Spleen (tissue), 11 donors: Measurements from ENCODE around the gene BET1L. TPM values are rescaled to one million over a fixed set of nuclear protein-coding genes. Genes with fewer than 3 reads are reported as not detected.

Experiments
- DNase-seq: peaks from one replicate; pipeline ENCODE4 v3.0.0-alpha.2; 2020
- H3K27ac ChIP-seq, 8 donors: fragments of 200-600 bp; sonication (generic) in 7 of 8; 1 replicate in 4 of 8; 2 replicates in 4 of 8; pipeline versions ENCODE4 v1.5.0 to v1.8.0; 2016 to 2021; ENCODE audit warnings: inconsistent platforms in 4 of 8, mild to moderate bottlenecking in 4 of 8, moderate library complexity in 1 of 8
- H3K27me3 ChIP-seq, 7 donors: fragments of 200-600 bp; sonication (generic) in 6 of 7; replicated peaks in 1 of 7; 1 replicate in 4 of 7; 2 replicates in 3 of 7; pipeline versions ENCODE4 v1.5.0 to v1.8.0; 2016 to 2021; ENCODE audit warnings: inconsistent platforms in 3 of 7, mild to moderate bottlenecking in 1 of 7
- H3K36me3 ChIP-seq, 6 donors: fragments of 200-600 bp; sonication (generic) in 5 of 6; 1 replicate in 4 of 6; 2 replicates in 2 of 6; pipeline versions ENCODE4 v1.5.0 to v1.8.0; 2016 to 2021; ENCODE audit warnings: inconsistent platforms in 2 of 6
- H3K4me1 ChIP-seq, 6 donors: fragments of 200-600 bp; sonication (generic) in 5 of 6; 1 replicate in 3 of 6; 2 replicates in 3 of 6; pipeline versions ENCODE4 v1.5.0 to v1.8.0; 2016 to 2021; ENCODE audit warnings: inconsistent platforms in 3 of 6
- H3K4me3 ChIP-seq, 8 donors: fragments of 200-600 bp; sonication (generic) in 7 of 8; 1 replicate in 4 of 8; 2 replicates in 4 of 8; pipeline versions ENCODE4 v1.5.0 to v1.8.0; 2016 to 2021; ENCODE audit warnings: inconsistent platforms in 4 of 8, mild to moderate bottlenecking in 4 of 8, moderate library complexity in 2 of 8
- H3K9me3 ChIP-seq, 8 donors: fragments of 200-600 bp; sonication (generic) in 7 of 8; 1 replicate in 4 of 8; 2 replicates in 4 of 8; pipeline versions ENCODE4 v1.5.0 to v1.8.0; 2016 to 2021; ENCODE audit warnings: inconsistent platforms in 4 of 8
- POLR2A ChIP-seq, 3 donors: fragments of 450-650 bp; IDR thresholded peaks; one replicate each; pipeline ENCODE4 v1.5.1; 2017; ENCODE audit warnings: antibody characterized with exemption in 3 of 3, mild to moderate bottlenecking in 1 of 3
- POLR2AphosphoS5 ChIP-seq, 3 donors: sonication (generic); formaldehyde crosslinking; IDR thresholded peaks; one replicate each; pipeline ENCODE4 v1.5.1; 2017; ENCODE audit warnings: antibody characterized with exemption in 3 of 3
- WGBS, 5 donors: extraction: QIAGEN DNeasy Blood & Tissue Kit in 3 of 5; methylation state at CpG; one replicate each; pipeline versions ENCODE4 v1.1.5 to v1.1.7; 2013 to 2018; 5-methylcytosine and 5-hydroxymethylcytosine counted together
- intact Hi-C: fragments of 100-400 bp; cut with DNase I; formaldehyde crosslinking; loops from one replicate; pipeline ENCODE4 v1.15.0; 2023; ENCODE audit warnings: low total_unique reads
- polyA plus RNA-seq, 3 donors: library from polyadenylated mRNA; stranded (reverse); fragments of 200-250 nt; gene quantifications; one replicate each; pipeline ENCODE4 v1.2.1, GENCODE V29; 2013
- total RNA-seq, 7 donors: library from RNA; depleted of rRNA in 3 of 7; stranded (reverse); fragments of >200 nt in 3 of 7; fragmentation: NEBNext Ultra II Directional in 4 of 7; extraction: Animal tissue kit (Norgen Biotek cat#: 25700) in 4 of 7; gene quantifications; one replicate each; pipeline versions ENCODE4 v1.1.0 to v1.2.1, GENCODE V29; 2016 to 2021
- TF ChIP-seq, protein P1 (sequence below), 11 experiments: fragments of 200-600 bp in 7 of 11; fragments of 450-650 bp in 4 of 11; sonication (generic) in 4 of 11; IDR thresholded peaks in 8 of 11; conservative IDR thresholded peaks in 3 of 11; 1 replicate in 7 of 11; 2 replicates in 4 of 11; pipeline versions ENCODE4 v1.4.0 to v1.8.0; 2016 to 2021; ENCODE audit warnings: antibody characterized with exemption in 11 of 11, inconsistent platforms in 4 of 11, mild to moderate bottlenecking in 1 of 11
- donor health status: healthy with polysubstance abuse.
- donor health status: DM: no; HTN: no; CAD: no; lungs with moderate emphysema.
- donor health status: DM: no; HTN: no; CAD: no.
- donor health status: Bipolar disorder and iron deficiency.
- donor health status: healthy.
- donor health status: DM: no; HTN: no; CAD: no.
- donor health status: DM: yes; HTN: yes; CAD: no.

BET1L gene
- total and polyA plus RNA-seq, 10 donors: 16.2 to 63.5 (median 44.4) TPM

- WGBS, 5 donors: 75 to 91% (median 87%) methylated on average over 5 of the region's 5 CpGs
- no peak for DNase-seq
- Histone ChIP-seq H3K9me3 (no peaks in the 10 kb centered on the region), H3K36me3 (peaks cover under 1 to 51% (median 43%) of the 10 kb centered on the region in 6 donors), H3K4me3 (no peak overlapping the region), H3K27me3 (no peaks in the 10 kb centered on the region), H3K4me1 (peaks cover 0 to 24% (median 2%) of the 10 kb centered on the region in 6 donors), H3K27ac (no peak overlapping the region)
- intact Hi-C loops: loop anchor here (10.0 kb wide), 1 partner anchor 111 kb away; the partner anchor contains the start of gene B4GALNT4
- TF ChIP-seq POLR2A (IDR thresholded peaks at IDR 0.05) (no peak), POLR2AphosphoS5 (IDR thresholded peaks at IDR 0.05) (peak in 1 of 3 donors; percentile 17)
- TF ChIP-seq, protein P1, sequence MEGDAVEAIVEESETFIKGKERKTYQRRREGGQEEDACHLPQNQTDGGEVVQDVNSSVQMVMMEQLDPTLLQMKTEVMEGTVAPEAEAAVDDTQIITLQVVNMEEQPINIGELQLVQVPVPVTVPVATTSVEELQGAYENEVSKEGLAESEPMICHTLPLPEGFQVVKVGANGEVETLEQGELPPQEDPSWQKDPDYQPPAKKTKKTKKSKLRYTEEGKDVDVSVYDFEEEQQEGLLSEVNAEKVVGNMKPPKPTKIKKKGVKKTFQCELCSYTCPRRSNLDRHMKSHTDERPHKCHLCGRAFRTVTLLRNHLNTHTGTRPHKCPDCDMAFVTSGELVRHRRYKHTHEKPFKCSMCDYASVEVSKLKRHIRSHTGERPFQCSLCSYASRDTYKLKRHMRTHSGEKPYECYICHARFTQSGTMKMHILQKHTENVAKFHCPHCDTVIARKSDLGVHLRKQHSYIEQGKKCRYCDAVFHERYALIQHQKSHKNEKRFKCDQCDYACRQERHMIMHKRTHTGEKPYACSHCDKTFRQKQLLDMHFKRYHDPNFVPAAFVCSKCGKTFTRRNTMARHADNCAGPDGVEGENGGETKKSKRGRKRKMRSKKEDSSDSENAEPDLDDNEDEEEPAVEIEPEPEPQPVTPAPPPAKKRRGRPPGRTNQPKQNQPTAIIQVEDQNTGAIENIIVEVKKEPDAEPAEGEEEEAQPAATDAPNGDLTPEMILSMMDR (IDR thresholded peaks at IDR 0.05 in 8 of 11, conservative IDR thresholded peaks at IDR 0.05 in 3 of 11): no peak
Measured at GRCh38 chr11:253886-254270, 46.7 kb upstream of the BET1L start.

- H3K4me3 ChIP-seq: no peak overlapping the region
- DNase-seq: no peak
- WGBS, 5 donors: 74 to 87% (median 82%) methylated on average over 13 of the region's 13 CpGs
- no peak overlapping the region for H3K27ac ChIP-seq
- H3K27me3 ChIP-seq: no peaks in the 10 kb centered on the region
- H3K36me3 ChIP-seq: peaks cover 3 to 57% (median 49%) of the 10 kb centered on the region in 6 donors
- TF ChIP-seq, protein P1 (IDR thresholded peaks at IDR 0.05 in 8 of 11, conservative IDR thresholded peaks at IDR 0.05 in 3 of 11): no peak
- TF ChIP-seq POLR2AphosphoS5 (IDR thresholded peaks at IDR 0.05): peak in 2 of 3 donors; percentile 3 to 10
- TF ChIP-seq POLR2A (IDR thresholded peaks at IDR 0.05): no peak
- no peaks in the 10 kb centered on the region for H3K9me3 ChIP-seq
- intact Hi-C loops: loop anchor here (10.0 kb wide), 1 partner anchor 111 kb away; the partner anchor contains the start of gene B4GALNT4
- H3K4me1 ChIP-seq: peaks cover 0 to 24% (median 2%) of the 10 kb centered on the region in 6 donors
Measured at GRCh38 chr11:253160-253885, 46.1 kb upstream of the BET1L start.

- H3K4me3 ChIP-seq: no peak overlapping the region
- no peak for DNase-seq
- no peak overlapping the region for H3K27ac ChIP-seq
- WGBS, 5 donors: 79 to 96% (median 94%) methylated on average over 8 of the region's 8 CpGs
- TF ChIP-seq POLR2A (IDR thresholded peaks at IDR 0.05): no peak
- TF ChIP-seq POLR2AphosphoS5 (IDR thresholded peaks at IDR 0.05): no peak
- TF ChIP-seq, protein P1 (IDR thresholded peaks at IDR 0.05 in 8 of 11, conservative IDR thresholded peaks at IDR 0.05 in 3 of 11): no peak
- H3K9me3 ChIP-seq: no peaks in the 10 kb centered on the region
- peaks cover 3 to 64% (median 55%) of the 10 kb centered on the region in 6 donors for H3K36me3 ChIP-seq
- no peaks in the 10 kb centered on the region for H3K27me3 ChIP-seq
- peaks cover 0 to 18% (median 2%) of the 10 kb centered on the region in 6 donors for H3K4me1 ChIP-seq
- intact Hi-C loops: loop anchor here (10.0 kb wide), 1 partner anchor 112 kb away; the partner anchor contains the start of gene B4GALNT4
Measured at GRCh38 chr11:252666-253065, 45.5 kb upstream of the BET1L start.

GRCh38 chr11:251550-251949, 44.4 kb upstream of the BET1L start:
- Histone ChIP-seq H3K27ac (peak overlapping the region in 1 of 8 donors; percentile 8), H3K4me1 (peaks cover 0 to 9% (median 0%) of the 10 kb centered on the region in 6 donors), H3K27me3 (no peaks in the 10 kb centered on the region), H3K36me3 (peaks cover 3 to 75% (median 66%) of the 10 kb centered on the region in 6 donors), H3K4me3 (no peak overlapping the region), H3K9me3 (no peaks in the 10 kb centered on the region)
- TF ChIP-seq POLR2AphosphoS5 (IDR thresholded peaks at IDR 0.05) (no peak), POLR2A (IDR thresholded peaks at IDR 0.05) (no peak)
- TF ChIP-seq, protein P1 (IDR thresholded peaks at IDR 0.05 in 8 of 11, conservative IDR thresholded peaks at IDR 0.05 in 3 of 11): no peak
- 78 to 87% (median 86%) methylated on average over 10 of the region's 10 CpGs for WGBS, 5 donors
- intact Hi-C loops: loop anchor here (10.0 kb wide), 1 partner anchor 113 kb away; the partner anchor contains the start of gene B4GALNT4
- no peak for DNase-seq
